ENCODE results near the gene FAM193A.

FAM193A gene

DNA sequence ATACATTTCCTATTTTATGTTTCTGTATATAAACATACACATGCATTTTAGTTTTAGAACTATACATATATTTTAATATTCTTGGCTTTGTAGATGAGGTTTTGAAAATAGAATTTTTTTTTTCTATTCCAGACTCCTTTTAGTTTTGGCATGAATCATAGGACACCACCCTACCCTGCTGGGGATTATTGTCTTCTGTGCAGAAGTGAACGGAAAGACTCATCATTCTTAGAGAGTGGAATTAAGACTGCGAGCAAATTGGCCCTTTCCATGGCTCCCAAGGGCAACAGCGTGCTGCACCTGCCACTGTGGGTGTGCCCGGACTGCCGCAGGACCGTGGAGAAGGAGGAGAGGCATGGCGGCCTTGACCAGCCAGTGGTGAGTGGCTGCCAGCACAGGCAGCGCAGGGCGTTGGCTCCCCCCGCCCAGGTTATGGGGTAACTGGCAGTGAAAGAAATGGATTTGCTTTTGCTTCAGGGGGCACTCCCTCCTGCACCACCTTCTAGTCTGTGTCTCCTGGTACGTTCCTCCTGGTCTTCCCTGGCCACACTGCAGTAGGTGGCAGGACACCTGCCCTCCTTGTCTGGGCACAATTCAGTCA lies 59.6 kb downstream of the FAM193A start:
- Histone ChIP-seq H3K4me3 (ENCODE audit: low read depth, low read length) (no peak overlapping the region), H3K9ac (ENCODE audit: low read length) (no peak overlapping the region), H3K27ac (ENCODE audit: low read depth, low read length) (peak overlapping the region; percentile 69; the same call in 1 of the 2 replicates), H3K4me1 (ENCODE audit: control insufficient read depth, insufficient read depth, low read length) (peaks cover 73% of the 10 kb centered on the region), H3K9me3 (ENCODE audit: control insufficient read depth, insufficient read depth, low read depth, low read length) (no peaks in the 10 kb centered on the region), H3K36me3 (ENCODE audit: control insufficient read depth, insufficient read depth, low read length) (0 out of 2 replicates have a peak, but pooled peaks cover 2% of the 10 kb centered on the region), H3K27me3 (ENCODE audit: control insufficient read depth, insufficient read depth, low read length) (no peaks in the 10 kb centered on the region)

DNA sequence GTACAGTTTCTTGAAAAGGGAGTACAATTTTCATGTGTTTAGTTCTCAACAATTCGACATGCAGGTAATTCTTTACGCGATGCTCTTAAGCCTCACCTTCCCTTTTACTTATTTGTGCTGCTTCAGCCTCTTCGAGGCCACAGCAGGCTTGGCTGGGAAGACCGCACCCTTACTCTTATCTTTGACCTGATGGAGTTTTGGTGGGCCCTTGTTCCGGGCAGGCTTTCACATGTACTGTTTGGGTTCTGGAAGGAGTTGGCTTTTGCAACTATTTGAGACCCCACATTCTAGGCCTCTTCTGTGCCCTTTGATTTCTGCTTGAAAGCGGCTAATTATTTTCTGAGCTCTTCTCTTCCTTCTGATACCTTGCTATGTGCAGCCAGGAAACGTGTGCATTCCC lies 60.2 kb downstream of the FAM193A start:
- peaks cover 67% of the 10 kb centered on the region for H3K4me1 ChIP-seq (ENCODE audit: control insufficient read depth, insufficient read depth, low read length)

DNA sequence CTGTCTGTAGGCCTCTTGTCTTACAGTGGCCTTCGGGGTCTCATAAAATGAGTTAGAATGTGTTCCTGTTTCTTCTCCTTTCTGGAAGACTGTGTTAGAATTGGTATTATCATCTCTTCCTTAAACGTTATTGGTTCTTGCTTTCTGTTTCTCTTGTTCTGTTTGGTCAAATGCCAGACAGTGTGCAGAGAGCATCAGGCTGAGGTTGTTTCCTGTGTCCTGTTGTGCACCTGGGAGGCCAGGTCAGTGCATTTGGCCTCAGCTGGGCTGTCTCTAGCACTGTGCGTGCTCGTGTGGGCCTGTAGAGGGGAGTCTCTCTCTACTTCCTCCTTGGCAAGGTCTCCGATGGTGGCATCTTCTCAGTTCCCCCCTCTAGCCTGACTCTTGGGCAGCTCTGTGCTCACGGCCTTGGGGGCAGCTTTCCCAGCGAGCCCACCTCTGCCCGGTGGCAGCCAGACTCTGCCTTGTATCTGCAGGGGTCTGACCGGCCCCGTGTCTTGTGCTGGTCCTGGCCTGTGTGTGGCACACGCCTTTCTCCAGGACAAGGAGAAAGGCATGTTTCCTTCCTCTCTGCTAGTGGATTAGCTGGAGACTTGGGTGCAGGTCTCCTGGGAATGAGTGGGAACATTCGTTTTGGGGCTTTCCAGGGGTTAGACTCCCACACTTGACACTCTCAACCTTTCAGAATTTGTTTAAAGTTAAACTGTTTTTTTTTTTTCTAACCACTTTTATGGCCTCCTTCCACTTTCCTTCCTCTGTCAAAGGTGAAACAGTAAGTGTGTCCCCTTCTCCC lies 62.3 kb downstream of the FAM193A start:
- Histone ChIP-seq H3K9ac (ENCODE audit: low read length) (no peak overlapping the region), H3K9me3 (ENCODE audit: control insufficient read depth, insufficient read depth, low read depth, low read length) (no peaks in the 10 kb centered on the region), H3K36me3 (ENCODE audit: control insufficient read depth, insufficient read depth, low read length) (0 out of 2 replicates have a peak, but pooled peaks cover 7% of the 10 kb centered on the region), H3K27ac (ENCODE audit: low read depth, low read length) (peak overlapping the region; percentile 69; the same call in 1 of the 2 replicates), H3K27me3 (ENCODE audit: control insufficient read depth, insufficient read depth, low read length) (no peaks in the 10 kb centered on the region), H3K4me3 (ENCODE audit: low read depth, low read length) (no peak overlapping the region), H3K4me1 (ENCODE audit: control insufficient read depth, insufficient read depth, low read length) (peaks cover 50% of the 10 kb centered on the region)

More for the DNA sequence above, 60.2 kb downstream of the FAM193A start:
- Histone ChIP-seq H3K36me3 (ENCODE audit: control insufficient read depth, insufficient read depth, low read length) (0 out of 2 replicates have a peak, but pooled peaks cover 2% of the 10 kb centered on the region), H3K27ac (ENCODE audit: low read depth, low read length) (peak overlapping the region; percentile 69), H3K9ac (ENCODE audit: low read length) (no peak overlapping the region), H3K27me3 (ENCODE audit: control insufficient read depth, insufficient read depth, low read length) (no peaks in the 10 kb centered on the region), H3K9me3 (ENCODE audit: control insufficient read depth, insufficient read depth, low read depth, low read length) (no peaks in the 10 kb centered on the region), H3K4me3 (ENCODE audit: low read depth, low read length) (no peak overlapping the region)

DNA sequence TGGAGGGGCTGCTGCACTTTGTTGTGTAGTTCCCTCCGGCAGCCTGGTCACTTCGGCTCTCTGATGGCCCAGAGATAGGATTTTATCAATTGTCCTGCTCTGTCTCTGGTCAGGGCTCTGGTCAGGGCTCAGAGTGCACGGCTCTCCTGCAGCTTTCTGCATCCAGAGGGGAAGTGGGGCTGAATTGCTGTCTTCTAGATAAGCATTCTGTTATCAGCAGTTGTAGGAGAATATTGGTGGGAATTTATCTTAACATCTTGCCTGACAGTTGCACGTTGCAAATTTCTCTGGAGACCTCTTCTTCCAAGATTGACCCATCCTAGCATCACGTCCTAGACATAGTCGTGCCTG lies 62.8 kb downstream of the FAM193A start:
- Histone ChIP-seq H3K4me1 (ENCODE audit: control insufficient read depth, insufficient read depth, low read length) (peaks cover 45% of the 10 kb centered on the region), H3K9me3 (ENCODE audit: control insufficient read depth, insufficient read depth, low read depth, low read length) (no peaks in the 10 kb centered on the region), H3K27me3 (ENCODE audit: control insufficient read depth, insufficient read depth, low read length) (no peaks in the 10 kb centered on the region), H3K4me3 (ENCODE audit: low read depth, low read length) (no peak overlapping the region), H3K36me3 (ENCODE audit: control insufficient read depth, insufficient read depth, low read length) (0 out of 2 replicates have a peak, but pooled peaks cover 7% of the 10 kb centered on the region), H3K27ac (ENCODE audit: low read depth, low read length) (no peak overlapping the region; the same call in 1 of the 2 replicates), H3K9ac (ENCODE audit: low read length) (no peak overlapping the region)

DNA sequence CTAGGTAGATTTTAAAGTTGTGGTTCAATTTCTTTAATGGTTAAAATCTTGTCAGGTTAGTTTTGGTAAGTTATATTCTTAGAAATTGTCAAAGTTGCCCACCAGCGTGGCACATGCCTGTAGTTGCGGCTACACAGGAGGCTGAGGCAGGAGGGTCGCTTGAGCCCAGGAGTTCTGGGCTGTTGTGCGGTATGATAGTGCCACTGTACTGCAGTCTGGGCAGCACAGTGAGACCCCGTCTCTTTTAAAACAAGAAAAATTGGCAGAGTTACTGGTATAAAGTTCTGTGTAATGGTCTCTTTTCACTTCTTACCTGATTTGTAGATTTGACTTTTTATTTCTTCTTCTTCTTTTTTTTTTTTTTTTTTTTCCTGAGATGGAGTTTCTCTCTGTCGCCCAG lies 64.4 kb downstream of the FAM193A start:
- Histone ChIP-seq H3K4me1 (ENCODE audit: control insufficient read depth, insufficient read depth, low read length) (peaks cover 38% of the 10 kb centered on the region), H3K4me3 (ENCODE audit: low read depth, low read length) (no peak overlapping the region), H3K36me3 (ENCODE audit: control insufficient read depth, insufficient read depth, low read length) (peaks cover 9% of the 10 kb centered on the region; the same call in 1 of the 2 replicates), H3K9ac (ENCODE audit: low read length) (no peak overlapping the region), H3K27ac (ENCODE audit: low read depth, low read length) (no peak overlapping the region), H3K27me3 (ENCODE audit: control insufficient read depth, insufficient read depth, low read length) (no peaks in the 10 kb centered on the region), H3K9me3 (ENCODE audit: control insufficient read depth, insufficient read depth, low read depth, low read length) (no peaks in the 10 kb centered on the region)

DNA sequence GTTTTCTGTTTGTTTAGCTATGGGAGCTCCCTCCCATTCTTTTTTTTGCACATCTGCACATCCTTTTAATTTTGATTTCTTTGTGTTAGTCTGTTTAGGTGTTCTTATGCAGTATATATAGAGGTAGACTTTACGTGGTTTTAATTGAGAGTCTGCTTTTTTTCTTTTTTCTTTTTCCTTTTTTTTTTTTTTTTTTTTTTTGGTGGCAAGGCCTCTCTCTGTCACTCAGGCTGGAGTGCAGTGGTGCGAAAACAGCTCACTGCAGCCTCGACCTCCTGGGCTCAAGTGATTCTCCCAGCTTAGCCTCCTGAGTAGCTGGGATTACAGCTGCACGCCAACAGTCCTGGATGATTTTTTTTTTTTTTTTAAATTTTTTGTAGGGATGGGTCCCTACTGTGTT lies 68.2 kb downstream of the FAM193A start:
- no peaks in the 10 kb centered on the region for H3K9me3 ChIP-seq (ENCODE audit: control insufficient read depth, insufficient read depth, low read depth, low read length)
- H3K4me3 ChIP-seq (ENCODE audit: low read depth, low read length), result no peak overlapping the region
- no peaks in the 10 kb centered on the region for H3K27me3 ChIP-seq (ENCODE audit: control insufficient read depth, insufficient read depth, low read length)
- H3K36me3 ChIP-seq (ENCODE audit: control insufficient read depth, insufficient read depth, low read length), result peaks cover 9% of the 10 kb centered on the region; the same call in 1 of the 2 replicates
- peaks cover 10% of the 10 kb centered on the region; the same call in 1 of the 2 replicates for H3K4me1 ChIP-seq (ENCODE audit: control insufficient read depth, insufficient read depth, low read length)
- no peak overlapping the region for H3K27ac ChIP-seq (ENCODE audit: low read depth, low read length)
- no peak overlapping the region for H3K9ac ChIP-seq (ENCODE audit: low read length)

DNA sequence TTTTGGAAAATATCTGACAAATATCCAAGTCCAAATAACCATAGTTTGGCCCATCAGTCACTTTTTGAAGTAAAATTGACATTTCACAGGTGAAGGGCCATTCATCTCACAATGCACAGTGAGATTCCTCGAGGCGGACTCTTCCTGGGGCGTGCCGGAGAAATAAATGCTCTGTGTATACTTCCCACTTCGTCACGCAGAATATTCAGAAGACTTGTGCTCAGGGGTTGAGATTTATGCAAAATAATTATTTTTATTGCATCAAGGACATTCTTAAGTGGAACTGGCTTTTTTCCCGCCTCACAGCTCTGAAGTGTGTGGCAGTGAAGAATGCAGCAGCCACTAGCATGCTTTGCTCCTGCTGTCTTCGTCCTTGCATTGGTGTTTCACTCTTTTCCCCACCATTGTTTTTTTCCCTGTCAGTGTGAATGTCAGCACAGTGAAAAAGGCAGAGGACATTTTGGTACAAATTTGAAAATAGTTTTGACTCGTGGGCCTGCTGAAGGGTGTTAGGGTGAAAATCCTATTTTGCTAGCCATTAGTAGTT lies 70.6 kb downstream of the FAM193A start:
- H3K27me3 ChIP-seq (ENCODE audit: control insufficient read depth, insufficient read depth, low read length), result no peaks in the 10 kb centered on the region
- no peak overlapping the region for H3K4me3 ChIP-seq (ENCODE audit: low read depth, low read length)
- H3K36me3 ChIP-seq (ENCODE audit: control insufficient read depth, insufficient read depth, low read length), result peaks cover 6% of the 10 kb centered on the region; the same call in 1 of the 2 replicates
- H3K9me3 ChIP-seq (ENCODE audit: control insufficient read depth, insufficient read depth, low read depth, low read length), result no peaks in the 10 kb centered on the region
- no peak overlapping the region for H3K9ac ChIP-seq (ENCODE audit: low read length)
- H3K27ac ChIP-seq (ENCODE audit: low read depth, low read length), result no peak overlapping the region
- peaks cover 4% of the 10 kb centered on the region; the same call in 1 of the 2 replicates for H3K4me1 ChIP-seq (ENCODE audit: control insufficient read depth, insufficient read depth, low read length)

DNA sequence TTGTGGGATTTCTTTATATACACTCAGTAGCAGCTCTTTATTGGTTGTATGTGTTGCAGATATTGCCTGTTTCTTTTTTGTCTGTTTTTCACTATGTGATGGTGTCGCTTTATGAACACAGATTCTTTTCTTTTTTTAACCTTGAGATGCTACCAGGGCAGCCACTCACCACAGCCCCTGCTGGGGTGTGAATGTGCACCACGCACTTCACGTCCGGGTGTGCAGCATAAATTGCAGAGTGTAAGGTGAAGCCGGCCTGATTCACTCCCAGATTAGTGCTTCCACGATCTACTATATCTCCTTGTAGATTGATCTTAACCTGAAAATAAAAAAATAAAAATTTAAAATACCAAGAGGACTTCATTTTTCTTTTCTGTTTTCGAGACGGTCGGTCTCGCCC lies 71.4 kb downstream of the FAM193A start:
- Histone ChIP-seq H3K36me3 (ENCODE audit: control insufficient read depth, insufficient read depth, low read length) (peaks cover 2% of the 10 kb centered on the region; the same call in 1 of the 2 replicates), H3K27me3 (ENCODE audit: control insufficient read depth, insufficient read depth, low read length) (no peaks in the 10 kb centered on the region), H3K9me3 (ENCODE audit: control insufficient read depth, insufficient read depth, low read depth, low read length) (no peaks in the 10 kb centered on the region), H3K4me1 (ENCODE audit: control insufficient read depth, insufficient read depth, low read length) (peaks cover 4% of the 10 kb centered on the region; the same call in 1 of the 2 replicates), H3K4me3 (ENCODE audit: low read depth, low read length) (no peak overlapping the region), H3K9ac (ENCODE audit: low read length) (no peak overlapping the region), H3K27ac (ENCODE audit: low read depth, low read length) (no peak overlapping the region)

DNA sequence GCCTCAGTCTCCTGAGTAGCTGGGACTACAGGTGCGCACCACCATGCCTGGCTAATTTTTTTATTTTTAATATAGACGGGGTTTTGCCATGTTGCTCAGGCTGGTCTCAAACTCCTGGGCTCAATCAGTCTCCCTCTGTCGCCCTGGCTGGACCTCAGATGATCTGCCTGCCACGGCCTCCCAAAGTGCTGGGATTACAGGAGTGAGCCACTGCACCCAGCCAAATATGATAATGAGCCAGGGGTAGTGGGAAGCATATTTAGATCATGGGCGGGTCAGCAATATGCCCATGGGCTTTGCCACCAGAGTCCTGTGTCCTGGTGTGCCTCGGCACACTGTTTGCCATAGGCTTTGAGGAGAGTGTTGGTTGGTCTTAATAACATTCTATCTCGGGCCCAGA lies 71.8 kb downstream of the FAM193A start:
- no peaks in the 10 kb centered on the region for H3K27me3 ChIP-seq (ENCODE audit: control insufficient read depth, insufficient read depth, low read length)

DNA sequence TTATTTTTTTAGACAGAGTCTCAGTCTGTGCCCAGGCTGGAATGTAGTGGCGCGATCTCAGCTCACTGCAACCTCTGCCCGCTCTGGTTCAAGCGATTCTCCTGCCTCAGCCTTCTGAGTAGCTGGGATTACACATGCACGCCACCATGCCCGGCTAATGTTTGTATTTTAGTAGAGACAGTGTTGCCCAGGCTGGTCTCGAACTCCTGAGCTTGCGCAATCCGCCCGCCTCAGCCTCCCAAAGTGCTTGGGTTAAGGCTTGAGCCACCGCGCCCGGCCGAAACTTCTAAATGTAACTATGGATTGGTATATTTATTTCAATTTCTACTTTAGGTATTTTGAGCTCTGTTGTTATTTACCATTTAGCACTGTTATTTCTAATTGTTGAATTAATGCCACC lies 79.4 kb downstream of the FAM193A start:
- Histone ChIP-seq H3K36me3 (ENCODE audit: control insufficient read depth, insufficient read depth, low read length) (no peaks in the 10 kb centered on the region), H3K9me3 (ENCODE audit: control insufficient read depth, insufficient read depth, low read depth, low read length) (no peaks in the 10 kb centered on the region), H3K27me3 (ENCODE audit: control insufficient read depth, insufficient read depth, low read length) (no peaks in the 10 kb centered on the region), H3K9ac (ENCODE audit: low read length) (no peak overlapping the region), H3K4me1 (ENCODE audit: control insufficient read depth, insufficient read depth, low read length) (peaks cover 18% of the 10 kb centered on the region), H3K4me3 (ENCODE audit: low read depth, low read length) (no peak overlapping the region), H3K27ac (ENCODE audit: low read depth, low read length) (no peak overlapping the region)

More for the DNA sequence above, 71.8 kb downstream of the FAM193A start:
- H3K4me1 ChIP-seq (ENCODE audit: control insufficient read depth, insufficient read depth, low read length), result peaks cover 4% of the 10 kb centered on the region; the same call in 1 of the 2 replicates
- no peak overlapping the region for H3K9ac ChIP-seq (ENCODE audit: low read length)
- no peak overlapping the region for H3K27ac ChIP-seq (ENCODE audit: low read depth, low read length)
- peaks cover 2% of the 10 kb centered on the region; the same call in 1 of the 2 replicates for H3K36me3 ChIP-seq (ENCODE audit: control insufficient read depth, insufficient read depth, low read length)
- H3K9me3 ChIP-seq (ENCODE audit: control insufficient read depth, insufficient read depth, low read depth, low read length), result no peaks in the 10 kb centered on the region
- H3K4me3 ChIP-seq (ENCODE audit: low read depth, low read length), result no peak overlapping the region

DNA sequence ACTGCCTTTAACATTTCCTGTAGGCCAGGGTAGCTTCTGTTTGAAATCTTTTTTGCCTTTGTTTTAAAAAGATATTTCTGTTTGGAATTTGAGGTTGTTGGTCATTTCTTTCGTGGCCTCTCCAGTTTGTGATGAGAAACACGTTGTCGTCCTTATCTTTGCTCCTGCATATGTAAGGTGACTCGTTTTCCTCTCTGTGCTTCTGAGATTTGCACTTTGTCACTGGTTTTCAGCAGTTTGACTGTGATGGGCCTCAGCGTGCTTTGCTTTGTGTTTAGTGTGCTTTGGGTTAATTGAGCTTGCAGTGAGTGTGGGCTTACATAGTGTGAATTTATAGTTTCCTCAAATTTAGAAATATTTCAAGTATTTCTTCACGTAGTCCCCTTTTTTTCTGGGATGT lies 81.5 kb downstream of the FAM193A start:
- no peak overlapping the region for H3K4me3 ChIP-seq (ENCODE audit: low read depth, low read length)
- no peaks in the 10 kb centered on the region for H3K9me3 ChIP-seq (ENCODE audit: control insufficient read depth, insufficient read depth, low read depth, low read length)
- H3K9ac ChIP-seq (ENCODE audit: low read length), result no peak overlapping the region
- no peak overlapping the region for H3K27ac ChIP-seq (ENCODE audit: low read depth, low read length)
- peaks cover 31% of the 10 kb centered on the region for H3K4me1 ChIP-seq (ENCODE audit: control insufficient read depth, insufficient read depth, low read length)
- H3K27me3 ChIP-seq (ENCODE audit: control insufficient read depth, insufficient read depth, low read length), result no peaks in the 10 kb centered on the region
- no peaks in the 10 kb centered on the region for H3K36me3 ChIP-seq (ENCODE audit: control insufficient read depth, insufficient read depth, low read length)

Data from HUES6 (cell line).